Effector memory CD8-positive, alpha-beta T cell (primary cell): ENCODE measurements around the gene GIPC1.

Source experiments
- ATAC-seq: fragments of 150-1000 bp; cut with Tn5 transposase; replicated peaks from 2 replicates; pipeline ENCODE4 v1.10.0; 2021; ENCODE audit warnings: mild to moderate bottlenecking, moderate library complexity
- DNase-seq, 3 experiments: peaks; one replicate each; pipeline ENCODE4 v3.0.0; 2021
- H3K27ac Mint-ChIP-seq, 2 donors: one replicate each; pipeline ENCODE4 v1.8.0; 2022; ENCODE audit warnings: mild to moderate bottlenecking in 2 of 2, mixed read lengths in 2 of 2, moderate library complexity in 2 of 2
- H3K27me3 Mint-ChIP-seq, 2 donors: one replicate each; pipeline ENCODE4 v1.8.0; 2022; ENCODE audit warnings: mixed read lengths in 2 of 2
- H3K36me3 Mint-ChIP-seq: one replicate; pipeline ENCODE4 v1.8.0; 2022; ENCODE audit warnings: mild to moderate bottlenecking, moderate library complexity, mixed read lengths; ENCODE audit not compliant: insufficient read depth
- H3K4me1 Mint-ChIP-seq, 2 donors: one replicate each; pipeline ENCODE4 v1.8.0; 2022; ENCODE audit warnings: low read depth in 2 of 2, mixed read lengths in 2 of 2
- H3K4me3 Mint-ChIP-seq, 2 donors: one replicate each; pipeline ENCODE4 v1.8.0; 2022; ENCODE audit warnings: mild to moderate bottlenecking in 2 of 2, mixed read lengths in 2 of 2, moderate library complexity in 2 of 2
- H3K9me3 Mint-ChIP-seq, 2 donors: one replicate each; pipeline ENCODE4 v1.8.0; 2022; ENCODE audit warnings: mixed read lengths in 2 of 2

Gene GIPC1

GRCh38 chr19:14528419-14529253, 32.7 kb upstream of the GIPC1 start:
- Mint-ChIP-seq H3K36me3 (peaks cover 19% of the 10 kb centered on the region), H3K4me1 (peaks cover 13 to 32% of the 10 kb centered on the region in 2 donors), H3K27me3 (no peaks in the 10 kb centered on the region), H3K27ac (peak overlapping the region; percentile 97 to 100), H3K4me3 (peak overlapping the region; percentile 90 to 95), H3K9me3 (no peaks in the 10 kb centered on the region)
- no peak for DNase-seq
- peak; percentile 21 for ATAC-seq

GRCh38 chr19:14526423-14526822, 30.5 kb upstream of the GIPC1 start:
- no peaks in the 10 kb centered on the region for H3K9me3 Mint-ChIP-seq
- H3K27me3 Mint-ChIP-seq: no peaks in the 10 kb centered on the region
- peaks cover 30 to 42% of the 10 kb centered on the region in 2 donors for H3K4me1 Mint-ChIP-seq
- H3K4me3 Mint-ChIP-seq: no peak overlapping the region
- H3K27ac Mint-ChIP-seq: peak overlapping the region in 1 of 2 donors; percentile 20
- peaks cover 33% of the 10 kb centered on the region for H3K36me3 Mint-ChIP-seq
- no peak for ATAC-seq
- DNase-seq: no peak

- Mint-ChIP-seq H3K4me1 (peaks cover 29 to 36% of the 10 kb centered on the region in 2 donors), H3K36me3 (peaks cover 33% of the 10 kb centered on the region), H3K4me3 (no peak overlapping the region), H3K27me3 (no peaks in the 10 kb centered on the region), H3K27ac (peak overlapping the region in 1 of 2 donors; percentile 20), H3K9me3 (no peaks in the 10 kb centered on the region)
- ATAC-seq (no peak), DNase-seq (no peak)
These were observed 29.8 kb upstream of the GIPC1 start for GRCh38 chr19:14525729-14526128.

GRCh38 chr19:14520543-14520942, 24.6 kb upstream of the GIPC1 start:
- no peak overlapping the region for H3K4me3 Mint-ChIP-seq
- no peaks in the 10 kb centered on the region for H3K27me3 Mint-ChIP-seq
- H3K36me3 Mint-ChIP-seq: peaks cover 56% of the 10 kb centered on the region
- ATAC-seq: no peak
- peaks cover 48 to 50% of the 10 kb centered on the region in 2 donors for H3K4me1 Mint-ChIP-seq
- H3K27ac Mint-ChIP-seq: peak overlapping the region; percentile 98
- no peaks in the 10 kb centered on the region for H3K9me3 Mint-ChIP-seq
- DNase-seq: no peak

- Mint-ChIP-seq H3K4me1 (peaks cover 54 to 55% of the 10 kb centered on the region in 2 donors), H3K36me3 (peaks cover 62% of the 10 kb centered on the region)
These were observed 24.0 kb upstream of the GIPC1 start for GRCh38 chr19:14519860-14520407.

GRCh38 chr19:14519245-14519859, 23.4 kb upstream of the GIPC1 start:
- no peak for ATAC-seq
- peaks cover 59 to 60% of the 10 kb centered on the region in 2 donors for H3K4me1 Mint-ChIP-seq
- peak overlapping the region; percentile 98 for H3K27ac Mint-ChIP-seq
- DNase-seq: no peak
- H3K4me3 Mint-ChIP-seq: peak overlapping the region; percentile 69 to 96
- no peaks in the 10 kb centered on the region for H3K27me3 Mint-ChIP-seq
- peaks cover 68% of the 10 kb centered on the region for H3K36me3 Mint-ChIP-seq
- no peaks in the 10 kb centered on the region for H3K9me3 Mint-ChIP-seq

More at GRCh38 chr19:14519860-14520407, 24.0 kb upstream of the GIPC1 start:
- H3K9me3 Mint-ChIP-seq: no peaks in the 10 kb centered on the region
- ATAC-seq: no peak
- H3K4me3 Mint-ChIP-seq: peak overlapping the region; percentile 69 to 96
- DNase-seq: no peak
- H3K27ac Mint-ChIP-seq: peak overlapping the region; percentile 98
- H3K27me3 Mint-ChIP-seq: no peaks in the 10 kb centered on the region

- peaks cover 53% of the 10 kb centered on the region in 2 donors for H3K4me1 Mint-ChIP-seq
- H3K36me3 Mint-ChIP-seq: peaks cover 78% of the 10 kb centered on the region
These were observed 22.0 kb upstream of the GIPC1 start, which contains the start of gene DNAJB1 for GRCh38 chr19:14517840-14518505. Gene DNAJB1 (minus strand): TSS chr19:14518397. CDS start chr19:14518349, 48 bp downstream.

GRCh38 chr19:14517446-14517839, 21.5 kb upstream of the GIPC1 start:
- Mint-ChIP-seq H3K36me3 (peaks cover 78% of the 10 kb centered on the region), H3K9me3 (no peaks in the 10 kb centered on the region), H3K4me1 (peaks cover 47% of the 10 kb centered on the region in 2 donors)

More at GRCh38 chr19:14517840-14518505, 22.0 kb upstream of the GIPC1 start, which contains the start of gene DNAJB1:
- ATAC-seq (peak; percentile 49), DNase-seq (peak in 2 of 3 experiments; percentile 51 to 56)
- peak within 1 kb of the TSS; percentile 96 for H3K4me3 Mint-ChIP-seq
- H3K27ac Mint-ChIP-seq: peak within 1 kb of the TSS; percentile 98
- no peaks in the 10 kb centered on the region for H3K27me3 Mint-ChIP-seq
- H3K9me3 Mint-ChIP-seq: no peaks in the 10 kb centered on the region

GRCh38 chr19:14516746-14517438, 21.0 kb upstream of the GIPC1 start:
- no peak for DNase-seq
- no peak for ATAC-seq
- Mint-ChIP-seq H3K36me3 (peaks cover 77% of the 10 kb centered on the region), H3K27ac (peak overlapping the region; percentile 98), H3K27me3 (no peaks in the 10 kb centered on the region), H3K9me3 (no peaks in the 10 kb centered on the region), H3K4me1 (peaks cover 42% of the 10 kb centered on the region in 2 donors), H3K4me3 (peak overlapping the region; percentile 96)

More at GRCh38 chr19:14517446-14517839, 21.5 kb upstream of the GIPC1 start:
- ATAC-seq (no peak), DNase-seq (no peak)
- Mint-ChIP-seq H3K27me3 (no peaks in the 10 kb centered on the region), H3K4me3 (peak overlapping the region; percentile 96), H3K27ac (peak overlapping the region; percentile 98)

- Mint-ChIP-seq H3K4me3 (peak overlapping the region; percentile 96), H3K27me3 (no peaks in the 10 kb centered on the region), H3K4me1 (peaks cover 37% of the 10 kb centered on the region in 2 donors), H3K9me3 (no peaks in the 10 kb centered on the region), H3K36me3 (peaks cover 79% of the 10 kb centered on the region), H3K27ac (peak overlapping the region; percentile 98)
- DNase-seq: no peak
- ATAC-seq: no peak
These were observed 20.2 kb upstream of the GIPC1 start for GRCh38 chr19:14516048-14516534.

- H3K9me3 Mint-ChIP-seq: no peaks in the 10 kb centered on the region
- H3K27ac Mint-ChIP-seq: peak overlapping the region; percentile 98
- peak overlapping the region; percentile 96 for H3K4me3 Mint-ChIP-seq
- ATAC-seq (no peak), DNase-seq (no peak)
- peaks cover 85% of the 10 kb centered on the region for H3K36me3 Mint-ChIP-seq
- peaks cover 37% of the 10 kb centered on the region in 2 donors for H3K4me1 Mint-ChIP-seq
- no peaks in the 10 kb centered on the region for H3K27me3 Mint-ChIP-seq
These were observed 19.6 kb upstream of the GIPC1 start for GRCh38 chr19:14515501-14516047.

GRCh38 chr19:14514215-14514863, 18.4 kb upstream of the GIPC1 start:
- Mint-ChIP-seq H3K9me3 (no peaks in the 10 kb centered on the region), H3K4me3 (peak overlapping the region; percentile 96), H3K27ac (peak overlapping the region; percentile 72 to 98), H3K27me3 (no peaks in the 10 kb centered on the region), H3K36me3 (peaks cover 92% of the 10 kb centered on the region), H3K4me1 (peaks cover 31% of the 10 kb centered on the region in 2 donors)
- ATAC-seq: no peak
- DNase-seq: no peak
